GM18526 (cell line): ENCODE data around the gene NDUFS1.

Experiments used
- POLR2A ChIP-seq: IDR thresholded peaks from 3 replicates; pipeline ENCODE4 v1.6.1; 2011; ENCODE audit not compliant: insufficient read length; ENCODE audit errors: extremely low read depth

Gene NDUFS1

DNA sequence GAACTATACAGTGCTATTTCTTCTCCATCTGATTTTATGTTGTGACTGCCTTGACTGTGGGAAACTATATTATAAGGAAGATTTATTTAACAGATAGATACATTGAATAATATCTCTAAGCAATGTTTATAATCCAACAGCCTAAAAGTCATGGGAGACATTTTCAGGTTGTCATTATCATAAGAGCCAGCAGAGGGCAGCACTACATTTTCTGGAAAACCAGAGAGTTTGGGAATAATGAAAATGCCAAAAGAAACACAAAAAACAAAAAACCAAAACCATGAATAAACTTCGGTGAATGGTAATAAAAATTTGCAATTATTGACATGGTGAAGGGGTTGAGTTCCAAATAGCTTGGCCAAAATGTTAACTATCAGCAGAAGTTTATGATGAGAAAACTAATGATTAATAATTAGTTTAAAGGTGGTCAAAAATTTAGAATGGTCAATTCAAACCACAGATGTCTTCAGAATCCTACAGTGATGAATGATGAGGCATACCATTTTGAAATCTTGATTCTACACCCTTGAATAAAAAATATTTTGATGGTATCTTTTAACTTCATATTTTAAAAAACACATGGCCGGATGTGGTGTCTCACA lies 5.1 kb upstream of the NDUFS1 start:
- TF ChIP-seq POLR2A: no peak

DNA sequence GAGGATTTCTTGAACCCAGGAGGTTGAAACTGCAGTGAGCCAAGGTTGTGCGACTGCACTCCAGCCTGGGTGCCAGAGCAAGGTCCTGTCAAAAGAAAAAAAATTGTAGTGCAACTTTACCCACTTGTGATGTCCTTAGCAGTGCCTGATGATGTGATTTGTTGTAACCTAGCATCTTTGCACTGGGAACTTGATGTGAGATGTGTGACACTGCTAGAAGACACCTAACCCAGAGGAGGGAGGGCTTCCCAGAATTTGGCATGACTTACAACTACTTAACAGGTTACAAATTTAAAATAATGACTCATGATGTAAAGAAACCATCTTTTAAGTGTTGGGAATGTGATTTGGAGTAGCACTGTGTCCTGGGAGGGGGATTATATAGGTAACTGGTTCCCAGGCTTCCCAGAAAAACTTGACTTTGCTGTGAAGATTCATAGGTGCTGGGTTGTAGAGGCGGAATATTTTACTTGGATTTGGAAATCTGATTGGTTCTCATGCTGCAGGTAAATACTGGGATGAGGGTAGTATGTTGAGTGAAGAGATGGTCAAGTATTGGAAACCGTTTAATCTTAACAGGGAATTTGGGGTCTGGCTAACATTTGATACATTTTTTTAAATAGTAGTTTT lies 4.1 kb upstream of the NDUFS1 start:
- no peak for TF ChIP-seq POLR2A

DNA sequence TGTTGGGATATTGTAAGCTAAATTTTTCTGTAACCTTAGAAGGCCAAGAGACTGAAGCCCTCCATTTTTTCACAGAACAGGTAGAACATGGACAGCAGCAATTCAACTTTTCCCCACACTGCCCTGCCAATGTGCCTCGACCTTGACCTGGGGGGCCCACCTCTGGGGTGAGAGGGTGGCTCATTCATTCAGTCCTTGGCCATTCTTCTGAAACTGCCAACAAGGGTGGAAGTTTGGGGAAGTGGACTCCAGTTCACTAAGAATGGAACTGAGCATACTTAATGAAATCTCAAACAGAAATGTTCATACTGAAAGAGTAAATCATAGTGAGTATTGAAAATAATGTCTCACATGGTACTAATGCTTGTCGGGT lies 1.5 kb upstream of the NDUFS1 start:
- TF ChIP-seq POLR2A: no peak

DNA sequence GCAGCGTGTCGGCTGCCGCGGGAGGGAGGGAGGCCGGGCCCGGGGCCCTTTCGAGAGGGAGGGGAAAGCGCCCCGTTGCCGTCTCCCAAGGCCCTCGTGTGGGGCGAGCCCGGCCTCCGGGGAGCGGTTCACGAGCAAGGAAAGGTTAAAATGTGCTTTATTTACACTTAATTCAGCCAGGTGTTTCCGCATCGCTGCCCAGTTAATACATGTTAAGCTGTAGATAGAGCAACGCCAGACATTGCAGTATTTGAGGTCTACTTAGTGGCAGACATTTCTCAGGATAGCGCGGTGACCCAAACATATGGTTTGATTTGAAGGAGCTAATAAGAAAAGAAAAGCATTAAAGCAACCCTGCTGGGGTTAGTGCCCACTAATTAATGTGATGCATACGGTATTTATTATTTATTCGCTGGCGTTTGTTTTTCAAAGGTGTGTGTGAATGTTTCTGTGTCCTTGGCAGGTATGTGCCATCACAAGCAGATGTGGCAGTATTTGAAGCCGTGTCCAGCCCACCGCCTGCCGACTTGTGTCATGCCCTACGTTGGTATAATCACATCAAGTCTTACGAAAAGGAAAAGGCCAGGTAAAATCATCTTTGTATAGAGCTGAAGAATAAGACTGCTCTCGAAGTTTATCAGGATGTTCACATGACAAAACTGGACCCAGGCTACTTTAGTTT lies 1.0 kb upstream of the NDUFS1 start:
- TF ChIP-seq POLR2A: no peak

DNA sequence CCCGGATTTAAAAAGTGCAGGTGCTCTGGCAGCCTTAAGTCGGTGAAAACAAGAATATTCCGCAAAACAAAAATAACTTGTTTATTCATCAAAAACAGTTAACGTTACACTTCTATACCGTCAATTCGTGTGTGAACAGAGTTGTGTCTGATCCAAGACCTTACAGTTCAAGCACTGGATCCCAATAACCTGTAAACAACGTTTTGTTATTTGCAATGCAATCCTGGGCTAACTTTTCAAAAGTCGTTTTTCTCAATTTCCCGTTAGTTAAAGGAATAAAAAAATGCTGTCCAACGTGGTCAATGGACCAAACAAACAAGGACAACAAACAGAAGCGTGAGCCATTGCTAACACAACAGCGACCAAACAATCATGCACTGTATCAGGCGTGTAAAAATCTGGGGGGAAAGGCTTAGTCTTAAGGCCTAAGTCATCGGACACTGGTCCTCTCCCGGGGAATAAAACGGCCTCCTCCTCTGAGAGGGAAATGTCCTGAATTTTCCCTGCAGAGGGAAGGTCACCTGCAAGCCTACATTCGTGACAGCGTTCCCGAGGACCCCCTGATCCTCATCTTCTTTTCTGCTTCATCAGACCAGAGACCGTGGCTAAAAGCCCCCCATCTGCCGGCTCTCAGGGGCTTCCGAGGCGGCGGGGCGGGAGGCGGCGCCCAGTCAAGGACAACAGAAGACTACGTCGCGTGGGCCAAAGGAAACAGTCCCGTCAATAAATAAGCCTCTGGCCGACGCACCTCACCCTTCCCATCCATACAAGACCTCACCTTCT lies 490 bp downstream of the NDUFS1 start:
- no peak for TF ChIP-seq POLR2A

DNA sequence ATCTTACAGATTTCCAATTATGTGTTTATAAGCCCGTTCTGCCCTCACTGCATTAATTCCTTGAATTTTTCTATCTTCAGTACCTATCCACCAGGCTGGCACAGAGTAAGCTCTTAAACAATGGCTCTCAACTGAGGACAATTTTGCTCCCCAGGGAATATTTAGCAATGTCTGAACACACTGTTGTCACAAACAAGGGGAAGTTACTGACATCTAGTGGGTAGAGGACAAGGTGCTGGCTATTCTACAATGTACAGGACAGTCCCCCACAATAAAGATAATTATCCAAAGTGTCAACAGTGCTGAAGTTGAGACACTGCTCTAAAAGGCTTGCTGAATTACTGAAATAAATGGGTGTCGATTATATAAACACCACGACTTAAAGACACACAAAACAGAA lies 5.0 kb downstream of the NDUFS1 start:
- TF ChIP-seq POLR2A: no peak

DNA sequence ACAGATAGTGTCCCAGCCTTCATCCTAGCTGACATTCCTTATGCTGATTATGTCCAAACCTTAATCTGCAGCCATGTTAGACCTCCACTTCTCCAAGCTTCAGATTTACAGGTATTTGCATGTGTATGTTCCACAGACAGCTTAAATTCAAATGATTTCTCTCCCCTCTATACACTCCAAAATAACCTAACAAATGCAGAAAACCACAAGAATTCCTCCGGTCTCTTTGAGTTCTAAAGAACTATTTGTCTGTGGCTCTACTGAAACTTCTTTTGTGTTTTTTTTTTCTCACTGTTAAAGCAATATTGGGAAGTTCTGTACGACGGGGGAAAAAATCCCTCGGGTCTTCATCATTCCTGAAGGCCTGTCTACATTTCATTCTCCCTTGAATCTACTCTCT lies 8.6 kb downstream of the NDUFS1 start:
- no peak for TF ChIP-seq POLR2A

DNA sequence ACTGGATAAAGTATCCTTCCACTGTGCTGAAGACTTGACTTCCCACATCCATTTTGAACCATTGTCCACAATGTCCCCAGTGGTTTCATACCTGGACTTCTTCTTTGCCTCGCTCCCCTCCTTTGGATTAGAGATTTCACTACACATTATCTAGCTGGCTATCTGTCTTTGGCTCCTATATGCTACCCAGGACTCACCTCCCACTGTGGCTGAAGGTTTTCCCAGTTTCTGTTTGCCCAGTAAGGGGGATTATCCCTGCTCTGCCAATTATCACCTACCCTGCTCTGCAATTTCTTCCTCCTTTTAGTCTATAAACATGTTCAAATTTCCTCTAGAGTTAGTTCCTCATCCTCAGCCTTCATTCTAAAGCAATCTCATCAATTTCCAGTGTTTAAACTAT lies 9.1 kb downstream of the NDUFS1 start:
- no peak for TF ChIP-seq POLR2A

DNA sequence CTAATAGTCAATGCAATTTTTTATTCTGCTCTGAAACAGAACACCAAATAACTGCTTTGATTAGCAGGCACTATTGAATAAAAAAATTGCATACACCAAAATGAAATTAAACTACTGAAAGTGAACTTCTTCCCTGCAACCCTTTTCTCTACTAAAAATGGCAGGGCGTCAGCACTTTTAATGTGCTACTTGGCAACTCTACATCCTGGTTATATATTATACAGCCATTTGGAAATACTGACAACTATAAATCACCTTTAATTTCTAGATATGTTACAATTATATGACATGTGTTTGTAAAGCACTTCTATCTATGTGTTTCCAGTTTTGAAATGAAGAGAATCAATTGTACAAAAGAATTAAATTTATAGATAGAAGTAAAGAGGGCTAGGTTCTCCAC lies 9.9 kb downstream of the NDUFS1 start:
- no peak for TF ChIP-seq POLR2A

DNA sequence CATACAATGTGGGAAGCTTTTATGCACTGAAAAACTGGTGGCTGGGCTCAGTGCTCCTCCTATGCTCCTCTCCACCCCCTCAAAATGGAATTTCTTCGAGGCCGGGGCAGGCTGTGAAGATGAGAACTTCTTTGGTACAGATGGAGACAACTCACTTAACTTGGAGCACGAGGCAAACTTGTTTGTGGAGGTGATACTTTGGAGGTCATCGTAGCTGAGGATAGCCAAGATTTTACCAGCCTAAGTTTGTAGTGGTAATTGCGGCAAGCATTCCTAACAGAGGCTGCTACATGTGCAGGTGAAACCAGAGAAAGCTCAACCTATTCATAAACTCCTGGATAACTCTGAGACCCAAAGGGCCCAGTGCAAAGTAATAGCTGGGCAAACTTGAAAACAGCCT lies 13.6 kb downstream of the NDUFS1 start:
- no peak for TF ChIP-seq POLR2A

DNA sequence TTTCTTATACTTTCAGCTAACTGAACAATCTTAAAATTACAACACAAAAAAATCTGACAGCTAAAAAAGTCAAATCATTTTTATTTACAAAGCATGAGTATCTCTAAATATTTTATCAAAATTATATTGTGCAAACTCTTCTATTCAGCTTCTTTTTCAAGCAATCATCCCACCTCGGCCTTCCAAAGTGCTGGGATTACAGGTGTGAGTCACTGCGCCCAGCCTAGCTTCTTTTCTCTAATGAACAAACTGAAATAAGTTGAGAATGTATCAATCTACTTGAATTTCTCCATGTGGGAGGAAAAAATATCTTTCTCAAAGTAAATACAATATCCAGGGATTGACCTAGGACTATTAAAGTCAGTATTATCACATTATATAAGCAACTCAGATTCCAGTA lies 14.9 kb downstream of the NDUFS1 start:
- no peak for TF ChIP-seq POLR2A

DNA sequence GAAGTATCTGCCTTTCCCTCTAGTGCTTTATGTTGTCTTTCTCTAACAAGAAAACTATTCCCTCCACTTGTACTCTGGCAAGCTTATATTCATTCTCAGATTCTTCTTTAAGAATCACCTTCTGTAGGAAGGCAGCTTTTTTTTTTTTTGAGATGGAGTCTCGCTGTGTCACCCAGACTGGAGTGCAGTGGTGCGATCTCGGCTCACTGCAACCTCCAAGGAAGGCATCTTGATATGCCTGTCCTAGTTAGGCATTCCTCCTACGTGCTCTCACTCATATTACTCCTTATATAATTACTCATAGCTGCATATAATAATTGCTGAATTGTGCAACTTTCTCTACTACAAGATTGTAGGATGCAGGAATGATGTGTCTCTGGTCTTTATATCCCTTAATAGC lies 15.8 kb downstream of the NDUFS1 start:
- no peak for TF ChIP-seq POLR2A

DNA sequence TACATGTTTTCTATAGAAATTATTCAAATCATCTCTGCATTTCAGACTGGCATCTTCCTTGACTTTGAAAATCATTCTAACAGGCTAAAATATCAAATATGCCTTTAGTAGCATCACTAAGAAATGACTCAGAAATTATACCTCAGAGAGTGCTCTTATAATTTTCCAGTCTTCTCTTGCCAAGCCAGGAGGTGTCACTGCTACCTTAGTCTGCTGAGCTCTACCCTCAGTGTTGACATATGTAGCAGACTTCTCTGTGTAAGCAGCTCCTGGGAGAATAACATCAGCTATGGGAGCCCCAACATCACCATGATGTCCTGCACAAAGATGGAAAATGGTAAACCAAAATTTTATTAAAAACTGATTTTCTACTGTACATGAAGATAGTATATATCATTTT lies 31.6 kb downstream of the NDUFS1 start:
- no peak for TF ChIP-seq POLR2A

DNA sequence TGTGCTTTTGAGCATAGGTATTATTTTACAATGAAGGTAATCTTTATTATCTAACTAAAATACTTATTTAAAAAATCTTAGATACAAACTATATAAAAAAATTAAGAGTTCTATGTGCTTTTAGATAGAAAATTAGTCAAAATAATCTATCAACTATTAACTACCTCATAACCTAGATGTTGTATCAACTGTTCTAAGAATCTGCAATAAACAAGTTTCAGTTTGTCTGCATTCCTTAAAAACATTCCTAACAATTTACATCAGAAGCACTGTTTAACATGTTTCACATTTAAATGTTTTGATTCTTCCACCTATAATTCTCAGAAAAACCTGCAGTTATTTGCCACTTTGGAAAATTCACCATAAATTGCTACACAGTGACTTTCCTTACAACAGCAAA lies 33.3 kb downstream of the NDUFS1 start:
- TF ChIP-seq POLR2A: no peak

DNA sequence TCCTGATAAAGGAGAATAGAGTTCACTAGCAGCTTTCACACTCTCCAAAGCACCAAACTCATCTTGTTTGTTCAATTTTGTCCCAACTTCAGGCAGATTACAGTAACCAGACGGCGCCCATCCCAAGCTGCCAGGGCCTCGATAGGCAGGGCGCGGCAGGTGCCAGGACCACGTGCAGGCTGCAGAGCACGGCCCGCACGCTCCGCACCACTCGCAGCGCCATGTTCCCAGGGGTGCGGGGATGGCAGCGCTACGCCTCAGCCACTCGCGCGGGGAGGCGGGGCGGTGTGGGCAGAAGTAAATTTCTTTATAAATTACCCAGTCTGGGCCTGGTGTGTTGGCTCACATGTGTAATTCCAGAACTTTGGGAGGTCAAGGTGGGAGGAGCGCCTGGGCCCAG lies 43.0 kb downstream of the NDUFS1 start:
- no peak for TF ChIP-seq POLR2A

DNA sequence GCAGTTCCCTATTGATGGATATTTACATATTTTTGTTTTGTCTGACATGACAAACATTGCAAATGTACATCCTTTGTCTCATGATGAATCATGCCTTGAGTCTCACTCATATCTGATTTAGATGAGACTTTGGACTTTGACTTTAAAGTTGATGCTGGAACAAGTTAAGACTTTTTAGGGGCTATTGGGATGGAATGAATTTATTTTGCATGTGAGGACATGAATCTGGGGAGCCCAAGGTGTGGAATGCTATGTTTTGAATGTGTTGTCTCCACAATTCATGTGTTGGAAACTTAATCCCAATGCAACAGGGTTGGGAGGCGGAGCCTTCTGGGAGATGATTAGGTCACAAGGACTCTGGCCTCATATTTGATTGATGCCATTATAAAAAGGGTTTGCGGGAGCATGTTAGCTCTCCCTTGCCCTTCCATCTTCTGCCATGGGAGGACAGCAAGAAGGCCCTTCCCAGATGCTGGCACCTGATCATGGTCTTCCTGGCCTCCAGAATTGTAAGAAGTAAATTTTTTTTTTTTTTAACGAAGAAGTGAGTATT lies 44.1 kb downstream of the NDUFS1 start:
- TF ChIP-seq POLR2A: no peak
